ENCODE results near the gene RNPEP.

GRCh38 chr1:201949491-201949890 lies 33.0 kb upstream of the RNPEP start:
- no peak for TF ChIP-seq POLR2A (IDR thresholded peaks at IDR 0.05)
- TF ChIP-seq, protein P1, sequence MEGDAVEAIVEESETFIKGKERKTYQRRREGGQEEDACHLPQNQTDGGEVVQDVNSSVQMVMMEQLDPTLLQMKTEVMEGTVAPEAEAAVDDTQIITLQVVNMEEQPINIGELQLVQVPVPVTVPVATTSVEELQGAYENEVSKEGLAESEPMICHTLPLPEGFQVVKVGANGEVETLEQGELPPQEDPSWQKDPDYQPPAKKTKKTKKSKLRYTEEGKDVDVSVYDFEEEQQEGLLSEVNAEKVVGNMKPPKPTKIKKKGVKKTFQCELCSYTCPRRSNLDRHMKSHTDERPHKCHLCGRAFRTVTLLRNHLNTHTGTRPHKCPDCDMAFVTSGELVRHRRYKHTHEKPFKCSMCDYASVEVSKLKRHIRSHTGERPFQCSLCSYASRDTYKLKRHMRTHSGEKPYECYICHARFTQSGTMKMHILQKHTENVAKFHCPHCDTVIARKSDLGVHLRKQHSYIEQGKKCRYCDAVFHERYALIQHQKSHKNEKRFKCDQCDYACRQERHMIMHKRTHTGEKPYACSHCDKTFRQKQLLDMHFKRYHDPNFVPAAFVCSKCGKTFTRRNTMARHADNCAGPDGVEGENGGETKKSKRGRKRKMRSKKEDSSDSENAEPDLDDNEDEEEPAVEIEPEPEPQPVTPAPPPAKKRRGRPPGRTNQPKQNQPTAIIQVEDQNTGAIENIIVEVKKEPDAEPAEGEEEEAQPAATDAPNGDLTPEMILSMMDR (IDR thresholded peaks at IDR 0.05) = no peak
